ENCODE data around the gene PDE1A.

PDE1A gene

DNA sequence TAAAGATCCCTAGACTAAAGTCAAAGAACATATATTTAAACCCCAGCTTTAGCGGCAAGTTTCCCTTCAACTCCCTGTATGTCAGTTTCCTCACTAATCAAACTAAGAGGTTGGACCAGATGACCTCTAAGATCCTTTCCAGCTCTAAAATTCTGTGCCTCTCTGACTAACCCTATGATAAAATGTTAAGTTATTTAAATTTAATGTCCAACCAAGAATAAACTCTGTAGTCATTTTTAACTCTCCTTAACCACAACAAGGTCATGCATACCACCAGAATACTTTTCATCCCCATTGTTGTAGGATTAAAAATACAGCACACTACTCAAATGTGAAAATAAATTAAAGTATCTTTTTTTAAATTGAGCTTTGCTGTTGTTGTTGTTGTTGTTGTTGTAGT, 5.2 kb upstream of the PDE1A start:
- TF ChIP-seq EZH2phosphoT487 (IDR thresholded peaks at IDR 0.05; ENCODE audit: borderline replicate concordance, low read length) (no peak), CTCF (IDR thresholded peaks at IDR 0.05; ENCODE audit: low read depth, low read length, poor library complexity, severe bottlenecking) (no peak)
- no peaks in the 10 kb centered on the region for H3K4me1 ChIP-seq (ENCODE audit: control insufficient read depth, low read length)
- no peak overlapping the region for H3K27ac ChIP-seq (ENCODE audit: low read depth, low read length)
- H4K20me1 ChIP-seq (ENCODE audit: control insufficient read depth, insufficient read depth, low read depth, low read length): no peaks in the 10 kb centered on the region
- no peaks in the 10 kb centered on the region for H3K9me2 ChIP-seq (replicated peaks; ENCODE audit: control insufficient read depth, low read length)
- H3K79me2 ChIP-seq (ENCODE audit: control insufficient read depth, low read length): no peaks in the 10 kb centered on the region
- no peaks in the 10 kb centered on the region for H3K9me3 ChIP-seq (ENCODE audit: control insufficient read depth, insufficient read depth, low read length)
- no peak overlapping the region for H3K4me3 ChIP-seq (ENCODE audit: low read length)
- H3K36me3 ChIP-seq (ENCODE audit: control insufficient read depth, low read length): no peaks in the 10 kb centered on the region
- H3K4me2 ChIP-seq (ENCODE audit: low read length): no peak overlapping the region
- H3F3A ChIP-seq (ENCODE audit: control insufficient read depth, insufficient read depth): no peaks in the 10 kb centered on the region
- no peaks in the 10 kb centered on the region for H3K27me3 ChIP-seq (ENCODE audit: control insufficient read depth, low read length)

DNA sequence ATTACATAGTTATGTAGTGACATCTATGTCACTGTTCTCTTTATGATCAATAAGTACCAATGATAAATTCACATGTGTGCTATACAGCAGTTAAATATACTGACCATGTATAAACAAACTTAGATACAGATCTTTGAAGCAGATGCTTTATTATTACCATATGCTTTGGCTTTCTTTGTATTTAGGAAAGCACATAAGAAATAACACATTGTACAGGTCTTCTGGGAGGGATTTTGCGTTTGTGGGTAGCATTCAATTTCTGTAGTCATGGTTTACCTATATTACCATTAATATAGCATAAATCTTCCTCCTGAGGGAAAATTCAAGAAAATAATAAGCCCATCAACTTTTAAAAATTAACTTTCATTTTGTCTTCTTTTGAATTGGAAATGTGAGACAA, 1.6 kb upstream of the PDE1A start:
- Histone ChIP-seq H3K9me2 (replicated peaks; ENCODE audit: control insufficient read depth, low read length) (no peaks in the 10 kb centered on the region), H3K9me3 (ENCODE audit: control insufficient read depth, insufficient read depth, low read length) (no peaks in the 10 kb centered on the region), H3K4me3 (ENCODE audit: low read length) (no peak overlapping the region), H3K79me2 (ENCODE audit: control insufficient read depth, low read length) (no peaks in the 10 kb centered on the region), H3K4me2 (ENCODE audit: low read length) (no peak overlapping the region), H3K36me3 (ENCODE audit: control insufficient read depth, low read length) (no peaks in the 10 kb centered on the region), H3K4me1 (ENCODE audit: control insufficient read depth, low read length) (no peaks in the 10 kb centered on the region), H3F3A (ENCODE audit: control insufficient read depth, insufficient read depth) (no peaks in the 10 kb centered on the region), H3K27me3 (ENCODE audit: control insufficient read depth, low read length) (no peaks in the 10 kb centered on the region), H3K27ac (ENCODE audit: low read depth, low read length) (no peak overlapping the region), H4K20me1 (ENCODE audit: control insufficient read depth, insufficient read depth, low read depth, low read length) (no peaks in the 10 kb centered on the region)
- TF ChIP-seq EZH2phosphoT487 (IDR thresholded peaks at IDR 0.05; ENCODE audit: borderline replicate concordance, low read length): no peak
- no peak for TF ChIP-seq CTCF (IDR thresholded peaks at IDR 0.05; ENCODE audit: low read depth, low read length, poor library complexity, severe bottlenecking)

DNA sequence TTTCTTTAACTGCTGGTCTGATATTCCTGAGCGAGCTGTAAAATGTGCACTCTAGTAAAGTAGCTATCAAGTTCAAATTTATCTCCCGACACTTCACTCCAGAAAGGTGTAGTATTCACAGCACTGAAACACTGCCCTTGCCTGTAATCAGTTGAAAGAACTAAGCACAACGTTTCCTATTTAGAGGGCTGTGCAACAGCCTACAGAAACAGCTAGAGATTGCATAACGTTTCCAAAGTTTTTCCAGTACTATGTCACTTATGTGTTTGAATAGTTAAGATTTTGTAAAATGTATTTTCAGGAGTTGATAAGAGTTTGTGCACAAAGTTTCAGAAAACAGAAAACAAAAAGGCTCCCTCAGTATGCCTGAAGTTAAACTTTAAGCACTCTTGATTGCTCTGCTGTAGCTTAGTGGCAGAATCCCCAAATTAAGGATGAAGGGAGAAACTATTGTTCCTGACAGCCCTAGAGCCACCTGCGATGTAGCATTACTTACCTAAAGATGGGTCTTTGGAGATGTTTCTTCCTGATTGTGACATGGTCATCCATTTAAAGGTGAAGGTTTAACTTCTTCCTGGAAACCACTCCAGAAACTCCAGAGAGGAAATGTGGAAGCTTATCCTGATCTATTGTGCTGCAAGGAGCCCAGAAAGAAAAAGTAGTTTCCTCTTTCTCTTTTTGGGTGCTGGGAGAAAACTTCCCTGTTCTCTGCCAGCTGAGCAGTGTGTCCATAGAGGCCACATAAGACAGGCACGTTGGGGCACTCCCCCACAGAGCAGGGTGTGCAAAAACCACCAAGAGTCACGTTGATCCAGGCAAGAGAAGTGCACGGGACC, 536 bp downstream of the PDE1A start:
- Histone ChIP-seq H3K9me2 (replicated peaks; ENCODE audit: control insufficient read depth, low read length) (no peaks in the 10 kb centered on the region), H3K4me2 (ENCODE audit: low read length) (no peak overlapping the region), H3K4me3 (ENCODE audit: low read length) (no peak overlapping the region), H3K79me2 (ENCODE audit: control insufficient read depth, low read length) (no peaks in the 10 kb centered on the region), H3K27me3 (ENCODE audit: control insufficient read depth, low read length) (no peaks in the 10 kb centered on the region), H3K9me3 (ENCODE audit: control insufficient read depth, insufficient read depth, low read length) (no peaks in the 10 kb centered on the region), H3K27ac (ENCODE audit: low read depth, low read length) (no peak overlapping the region), H3K36me3 (ENCODE audit: control insufficient read depth, low read length) (no peaks in the 10 kb centered on the region), H4K20me1 (ENCODE audit: control insufficient read depth, insufficient read depth, low read depth, low read length) (no peaks in the 10 kb centered on the region), H3K4me1 (ENCODE audit: control insufficient read depth, low read length) (no peaks in the 10 kb centered on the region), H3F3A (ENCODE audit: control insufficient read depth, insufficient read depth) (no peaks in the 10 kb centered on the region)
- TF ChIP-seq CTCF (IDR thresholded peaks at IDR 0.05; ENCODE audit: low read depth, low read length, poor library complexity, severe bottlenecking) (no peak), EZH2phosphoT487 (IDR thresholded peaks at IDR 0.05; ENCODE audit: borderline replicate concordance, low read length) (no peak)

Measured in DOHH2 (cell line).